ENCODE results near the gene CYP4F3. TPM values are rescaled to one million over a fixed set of nuclear protein-coding genes. Genes with fewer than 3 reads are reported as not detected.
"Not testable (repeated sequence)": the region's sequence is repeated elsewhere in the genome, so short reads cannot be mapped to it uniquely, and the experiment has no call there.

Gene CYP4F3
- total and polyA plus RNA-seq, 12 donors: 0.01 to 1.8 (median 0.37) TPM; not detected in 2

DNA sequence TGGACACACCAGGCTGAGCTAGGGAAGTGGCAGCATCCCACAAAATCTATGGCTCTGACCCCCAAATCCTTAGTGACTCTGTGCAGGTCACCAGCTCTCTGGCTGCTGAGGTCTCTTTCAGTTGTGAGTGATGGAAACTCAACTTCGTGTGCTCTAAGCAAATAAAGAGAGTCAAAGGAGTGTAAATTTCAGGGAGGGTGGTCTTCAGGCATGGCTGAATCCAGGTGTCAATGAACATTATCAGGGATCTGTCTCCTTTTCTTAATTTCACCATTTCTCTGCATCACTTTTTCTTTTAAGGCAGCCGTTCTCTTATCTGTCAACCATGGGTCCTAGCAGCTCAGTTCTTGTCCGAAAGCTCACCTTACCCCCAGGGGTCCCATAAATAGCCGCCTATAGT, 38.4 kb downstream of the CYP4F3 start:
- no peak for DNase-seq
- no peak for ATAC-seq
- TF ChIP-seq, protein P1, sequence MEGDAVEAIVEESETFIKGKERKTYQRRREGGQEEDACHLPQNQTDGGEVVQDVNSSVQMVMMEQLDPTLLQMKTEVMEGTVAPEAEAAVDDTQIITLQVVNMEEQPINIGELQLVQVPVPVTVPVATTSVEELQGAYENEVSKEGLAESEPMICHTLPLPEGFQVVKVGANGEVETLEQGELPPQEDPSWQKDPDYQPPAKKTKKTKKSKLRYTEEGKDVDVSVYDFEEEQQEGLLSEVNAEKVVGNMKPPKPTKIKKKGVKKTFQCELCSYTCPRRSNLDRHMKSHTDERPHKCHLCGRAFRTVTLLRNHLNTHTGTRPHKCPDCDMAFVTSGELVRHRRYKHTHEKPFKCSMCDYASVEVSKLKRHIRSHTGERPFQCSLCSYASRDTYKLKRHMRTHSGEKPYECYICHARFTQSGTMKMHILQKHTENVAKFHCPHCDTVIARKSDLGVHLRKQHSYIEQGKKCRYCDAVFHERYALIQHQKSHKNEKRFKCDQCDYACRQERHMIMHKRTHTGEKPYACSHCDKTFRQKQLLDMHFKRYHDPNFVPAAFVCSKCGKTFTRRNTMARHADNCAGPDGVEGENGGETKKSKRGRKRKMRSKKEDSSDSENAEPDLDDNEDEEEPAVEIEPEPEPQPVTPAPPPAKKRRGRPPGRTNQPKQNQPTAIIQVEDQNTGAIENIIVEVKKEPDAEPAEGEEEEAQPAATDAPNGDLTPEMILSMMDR (IDR thresholded peaks at IDR 0.05): no peak
- WGBS, 2 donors: 16 to 19% methylated on average over 4 of the region's 4 CpGs
- Histone ChIP-seq H3K4me3 (no peak overlapping the region), H3K4me1 (no peaks in the 10 kb centered on the region), H3K36me3 (peaks cover 0 to 26% (median 0%) of the 10 kb centered on the region in 9 donors), H3K27me3 (peaks cover 0 to 3% (median 0%) of the 10 kb centered on the region in 7 donors), H3K27ac (no peak overlapping the region), H3K9me3 (no peaks in the 10 kb centered on the region)
- intact Hi-C loops (cut with DNase I): loop anchor here in 2 of 10 donors (5.0 to 10.0 kb wide), 2 partner anchors 96 to 98 kb away; no protein-coding TSS in a partner anchor

DNA sequence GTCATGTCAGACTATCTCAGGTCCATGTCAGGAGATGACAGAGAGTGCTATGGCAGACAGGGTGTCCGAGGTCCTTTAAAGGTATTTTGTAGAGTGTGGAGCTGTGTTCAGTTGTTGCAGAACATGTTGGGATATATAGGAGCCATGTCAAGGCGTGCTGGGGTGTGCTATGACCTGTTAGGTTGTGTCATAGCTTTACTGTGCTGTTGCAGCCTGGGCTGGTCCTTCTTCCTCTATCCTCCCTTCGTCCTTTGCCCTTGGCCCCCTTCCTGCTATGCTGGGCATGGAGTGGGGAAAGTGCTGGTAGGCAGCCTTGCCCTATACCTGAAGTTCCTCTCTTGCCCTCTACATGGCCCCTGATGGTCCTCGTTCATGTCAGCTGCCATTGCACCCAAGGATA, 39.2 kb downstream of the CYP4F3 start:
- not testable (repeated sequence) for H3K4me1 ChIP-seq, H3K4me3 ChIP-seq, H3K27me3 ChIP-seq, H3K27ac ChIP-seq, ATAC-seq, H3K9me3 ChIP-seq, DNase-seq
- H3K36me3 ChIP-seq: peaks cover 0 to 31% (median 0%) of the 10 kb centered on the region in 9 donors
- 50 to 58% methylated on average over 4 of the region's 4 CpGs for WGBS, 2 donors
- intact Hi-C loops (cut with DNase I): loop anchor here in 2 of 10 donors (5.0 to 10.0 kb wide), 2 partner anchors 95 to 97 kb away; no protein-coding TSS in a partner anchor

GRCh38 chr19:15680478-15681322, 40.0 kb downstream of the CYP4F3 start:
- 49 to 57% methylated on average over 8 of the region's 8 CpGs for WGBS, 2 donors
- peaks cover 0 to 3% (median 0%) of the 10 kb centered on the region in 7 donors for H3K27me3 ChIP-seq
- no peak for ATAC-seq
- H3K4me1 ChIP-seq: no peaks in the 10 kb centered on the region
- DNase-seq: no peak
- H3K9me3 ChIP-seq: no peaks in the 10 kb centered on the region
- intact Hi-C loops (cut with DNase I): no loop called here
- TF ChIP-seq, protein P1 (IDR thresholded peaks at IDR 0.05): no peak
- H3K4me3 ChIP-seq: no peak overlapping the region
- H3K27ac ChIP-seq: no peak overlapping the region
- peaks cover 0 to 36% (median 0%) of the 10 kb centered on the region in 9 donors for H3K36me3 ChIP-seq

- no peak for ATAC-seq
- H3K27ac ChIP-seq: no peak overlapping the region
- H3K4me1 ChIP-seq: no peaks in the 10 kb centered on the region
- peaks cover 0 to 3% (median 0%) of the 10 kb centered on the region in 7 donors for H3K27me3 ChIP-seq
- H3K4me3 ChIP-seq: no peak overlapping the region
- H3K36me3 ChIP-seq: peaks cover 0 to 50% (median 0%) of the 10 kb centered on the region in 9 donors
- DNase-seq: no peak
- peaks cover 0 to 21% (median 6%) of the 10 kb centered on the region in 11 donors for H3K9me3 ChIP-seq
- TF ChIP-seq, protein P1 (IDR thresholded peaks at IDR 0.05): no peak
- intact Hi-C loops (cut with DNase I): no loop called here
- 79 to 81% methylated on average over 10 of the region's 10 CpGs for WGBS, 2 donors
Measured at GRCh38 chr19:15683411-15683810, 42.7 kb downstream of the CYP4F3 start.

Measured in heart right ventricle (tissue), 16 donors.